NCI-H748 (cell line): ENCODE data around the gene FOLR2.

ENCODE experiments used
- DNase-seq: peaks from one replicate; lab custom pipeline; 2025; ENCODE audit not compliant: unreplicated experiment; lab: John Stamatoyannopoulos, UW

Gene FOLR2

DNA sequence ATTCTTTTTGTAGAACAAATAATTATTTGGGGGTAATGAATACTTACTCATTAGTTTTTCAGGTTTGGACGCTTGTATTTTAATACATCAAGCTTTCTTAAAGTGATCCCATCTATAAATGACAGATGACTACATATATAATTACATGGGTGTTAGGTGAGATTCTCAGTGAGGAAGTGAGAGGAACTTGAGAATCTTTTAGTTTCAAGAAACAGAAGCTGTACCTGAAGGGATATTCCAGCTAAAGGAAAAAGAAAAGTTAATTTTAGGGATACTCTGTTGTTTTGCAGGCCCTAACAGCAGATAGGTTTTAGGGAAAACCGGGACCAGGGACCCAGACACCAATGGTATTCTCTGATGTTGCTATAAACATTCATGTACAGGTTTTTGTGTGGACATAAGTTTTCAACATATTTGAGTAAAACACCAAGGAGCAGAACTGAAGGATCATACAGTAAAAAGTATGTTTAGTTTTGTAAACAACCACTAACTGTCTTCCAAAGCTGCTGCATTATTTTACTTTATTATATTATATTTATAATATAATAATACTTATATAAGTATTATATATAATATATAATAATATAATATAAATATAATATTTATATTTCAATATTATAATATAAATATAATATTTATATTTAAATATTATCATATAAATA is 51.5 kb downstream of the FOLR2 start:
- DNase-seq: no peak
